Effector memory CD4-positive, alpha-beta T cell (primary cell): Measurements from ENCODE around the gene ZNF106.

Experiments used
- DNase-seq, 3 donors: peaks; one replicate each; pipeline ENCODE4 v3.0.0-alpha.2; 2020
- H3K27ac ChIP-seq: 2 replicates; pipeline ENCODE4 v1.7.0; 2013; ENCODE audit warnings: mild to moderate bottlenecking, low read length, moderate library complexity; ENCODE audit not compliant: insufficient read depth, poor library complexity, severe bottlenecking
- H3K27me3 ChIP-seq: replicated peaks from 2 replicates; pipeline ENCODE4 v1.7.0; 2013; ENCODE audit warnings: mild to moderate bottlenecking, low read length; ENCODE audit not compliant: insufficient read depth, control insufficient read depth, poor library complexity, severe bottlenecking
- H3K36me3 ChIP-seq: 2 replicates; pipeline ENCODE4 v1.7.0; 2013; ENCODE audit warnings: mild to moderate bottlenecking, low read length, moderate library complexity; ENCODE audit not compliant: control insufficient read depth, insufficient read depth
- H3K4me1 ChIP-seq: 2 replicates; pipeline ENCODE4 v1.7.0; 2013; ENCODE audit warnings: low read length, mild to moderate bottlenecking; ENCODE audit not compliant: control insufficient read depth, insufficient read depth, poor library complexity, severe bottlenecking
- H3K4me3 ChIP-seq: 2 replicates; pipeline ENCODE4 v1.7.0; 2013; ENCODE audit warnings: low read length, low read depth, mild to moderate bottlenecking; ENCODE audit not compliant: insufficient read depth, poor library complexity, severe bottlenecking
- H3K9me3 ChIP-seq: 2 replicates; pipeline ENCODE4 v1.7.0; 2013; ENCODE audit warnings: mild to moderate bottlenecking, low read length, moderate library complexity; ENCODE audit not compliant: control insufficient read depth

ZNF106 gene

DNA sequence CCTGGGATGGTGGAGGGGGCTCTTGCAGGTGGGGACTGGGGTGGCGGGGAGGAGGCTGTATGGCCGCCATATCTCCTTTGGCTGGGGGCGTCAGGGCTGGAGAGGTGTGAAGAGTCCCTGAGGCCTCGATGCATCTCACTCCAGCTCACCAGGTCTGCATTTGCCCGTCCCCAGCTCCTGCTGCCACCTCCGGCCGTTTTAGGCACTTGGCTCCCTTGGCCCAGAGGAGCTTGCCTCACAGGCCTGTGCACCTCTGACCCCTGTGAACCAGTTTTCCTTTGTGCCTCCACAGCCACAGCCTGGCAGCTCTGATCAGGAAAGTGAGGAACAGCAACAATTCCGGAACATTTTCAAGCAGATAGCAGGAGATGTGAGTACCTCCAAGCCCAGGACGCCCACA, 81.9 kb downstream of the ZNF106 start:
- no peaks in the 10 kb centered on the region for H3K9me3 ChIP-seq
- no peak overlapping the region for H3K4me3 ChIP-seq
- DNase-seq: no peak
- H3K27ac ChIP-seq: no peak overlapping the region
- H3K36me3 ChIP-seq: peaks cover 5% of the 10 kb centered on the region
- H3K27me3 ChIP-seq: no peaks in the 10 kb centered on the region
- H3K4me1 ChIP-seq: no peaks in the 10 kb centered on the region

DNA sequence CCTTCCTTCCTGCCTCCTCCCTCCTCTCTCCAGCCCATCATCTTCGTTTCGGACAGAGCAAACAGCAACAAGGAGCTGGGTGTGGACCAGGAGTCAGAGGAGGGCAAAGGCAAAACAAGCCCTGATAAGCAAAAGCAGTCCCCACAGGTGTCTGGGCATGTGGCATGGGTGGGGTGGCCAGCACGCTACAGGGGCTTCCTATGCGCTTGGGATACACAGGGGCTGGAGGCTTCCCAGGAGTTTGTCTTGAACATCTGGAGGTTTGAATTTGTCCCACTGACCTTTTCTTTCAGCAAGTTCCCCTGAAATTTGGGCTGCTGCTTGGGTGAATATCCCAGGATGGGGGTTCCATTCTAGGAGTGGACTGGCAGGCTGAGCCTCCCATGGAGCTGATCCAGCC, 82.8 kb downstream of the ZNF106 start:
- Histone ChIP-seq H3K9me3 (no peaks in the 10 kb centered on the region), H3K4me3 (no peak overlapping the region), H3K27ac (no peak overlapping the region), H3K27me3 (no peaks in the 10 kb centered on the region), H3K4me1 (no peaks in the 10 kb centered on the region), H3K36me3 (peaks cover 5% of the 10 kb centered on the region)
- DNase-seq: no peak

DNA sequence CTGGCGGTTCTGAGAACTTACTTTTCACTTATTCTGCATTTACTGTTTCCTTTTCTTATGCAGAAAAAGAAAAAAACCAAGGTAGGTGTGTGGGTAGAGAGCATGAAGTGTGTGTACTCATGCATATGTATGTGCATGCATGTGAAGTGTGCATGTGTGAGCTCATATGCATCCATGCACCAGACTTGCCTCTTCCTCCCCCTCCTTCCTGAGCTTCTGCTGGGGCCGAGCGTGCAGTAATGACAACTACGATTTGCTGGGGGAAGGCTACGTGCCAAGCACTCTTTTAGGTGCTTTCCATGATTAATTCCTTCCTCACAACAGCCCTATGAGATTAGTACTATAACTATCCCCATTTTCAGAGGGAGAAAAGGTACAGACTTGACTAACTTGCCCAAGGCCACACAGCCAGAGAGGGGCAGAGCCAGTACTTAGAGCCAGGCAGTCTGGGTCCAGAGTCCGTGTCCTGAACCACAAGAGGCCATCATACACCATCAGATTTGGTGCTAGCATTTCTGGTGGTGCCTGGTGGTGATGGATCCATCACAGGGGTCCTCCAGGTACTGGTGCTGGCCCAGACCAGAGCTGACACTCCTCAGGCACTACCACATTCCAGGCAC, 85.0 kb downstream of the ZNF106 start:
- DNase-seq: no peak
- Histone ChIP-seq H3K27ac (no peak overlapping the region), H3K27me3 (no peaks in the 10 kb centered on the region), H3K36me3 (no peaks in the 10 kb centered on the region), H3K9me3 (no peaks in the 10 kb centered on the region), H3K4me1 (no peaks in the 10 kb centered on the region), H3K4me3 (no peak overlapping the region)

DNA sequence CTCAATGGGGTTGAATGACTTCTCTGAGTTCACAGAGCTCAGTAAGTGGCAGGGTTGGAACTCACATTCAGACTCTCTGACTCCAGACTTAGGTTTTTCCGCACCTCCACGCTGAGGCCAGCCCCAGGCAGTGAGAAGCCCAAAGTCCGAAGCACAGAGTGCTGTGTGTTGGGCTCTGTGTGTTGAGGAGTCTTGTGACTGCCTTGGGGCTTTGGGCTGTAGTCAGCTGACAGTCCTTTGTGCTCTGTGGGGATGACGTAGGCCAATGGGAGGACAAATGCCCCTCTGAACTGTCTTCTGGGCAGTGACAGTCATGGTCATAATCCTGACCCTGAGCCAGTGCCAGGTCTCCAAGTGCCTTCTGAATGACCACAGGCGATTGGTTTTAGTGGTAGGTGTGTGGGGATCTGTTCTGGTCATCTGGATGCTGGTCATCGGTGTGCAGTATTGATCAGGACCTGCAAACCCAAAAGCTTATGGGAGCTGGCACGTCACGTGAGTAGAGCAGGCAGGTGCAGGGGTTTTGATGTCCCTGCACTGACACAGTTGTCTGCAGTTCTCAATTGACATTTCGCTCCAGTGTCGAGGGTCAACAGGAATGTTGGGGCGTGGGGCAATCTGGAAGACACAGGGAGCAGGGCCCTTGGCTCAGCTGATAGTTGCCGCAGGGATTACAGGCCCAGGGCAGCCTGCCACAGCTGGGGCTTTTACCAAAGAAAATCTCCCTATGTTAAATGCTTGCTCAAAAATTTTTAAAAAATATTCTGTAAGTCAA, 86.3 kb downstream of the ZNF106 start:
- DNase-seq: no peak

DNA sequence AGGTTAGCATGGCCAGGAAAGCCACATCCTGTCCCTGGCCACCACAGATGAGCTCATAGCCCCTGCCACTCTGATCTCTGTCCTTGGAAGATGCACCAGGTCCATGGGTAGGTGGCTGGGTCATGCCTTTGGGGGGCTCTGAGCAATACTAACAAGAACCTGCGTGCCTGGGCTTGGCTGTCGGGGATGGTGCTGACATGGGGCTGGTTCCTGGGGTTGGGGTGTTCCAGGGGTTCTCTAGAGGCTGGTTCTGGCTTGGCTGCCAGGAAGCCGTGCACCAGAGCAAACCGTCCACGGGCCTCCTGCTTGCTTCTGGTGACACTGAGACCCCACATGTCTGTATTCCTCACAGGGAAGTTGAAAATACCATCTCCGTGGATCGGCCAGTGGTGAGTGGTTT, 87.6 kb downstream of the ZNF106 start:
- Histone ChIP-seq H3K27me3 (no peaks in the 10 kb centered on the region), H3K27ac (no peak overlapping the region), H3K4me1 (no peaks in the 10 kb centered on the region), H3K4me3 (no peak overlapping the region), H3K9me3 (no peaks in the 10 kb centered on the region), H3K36me3 (peaks cover 7% of the 10 kb centered on the region)
- DNase-seq: no peak

More for the DNA sequence above, 86.3 kb downstream of the ZNF106 start:
- Histone ChIP-seq H3K27ac (no peak overlapping the region), H3K36me3 (peaks cover 5% of the 10 kb centered on the region), H3K4me1 (no peaks in the 10 kb centered on the region), H3K9me3 (no peaks in the 10 kb centered on the region), H3K27me3 (no peaks in the 10 kb centered on the region), H3K4me3 (no peak overlapping the region)

DNA sequence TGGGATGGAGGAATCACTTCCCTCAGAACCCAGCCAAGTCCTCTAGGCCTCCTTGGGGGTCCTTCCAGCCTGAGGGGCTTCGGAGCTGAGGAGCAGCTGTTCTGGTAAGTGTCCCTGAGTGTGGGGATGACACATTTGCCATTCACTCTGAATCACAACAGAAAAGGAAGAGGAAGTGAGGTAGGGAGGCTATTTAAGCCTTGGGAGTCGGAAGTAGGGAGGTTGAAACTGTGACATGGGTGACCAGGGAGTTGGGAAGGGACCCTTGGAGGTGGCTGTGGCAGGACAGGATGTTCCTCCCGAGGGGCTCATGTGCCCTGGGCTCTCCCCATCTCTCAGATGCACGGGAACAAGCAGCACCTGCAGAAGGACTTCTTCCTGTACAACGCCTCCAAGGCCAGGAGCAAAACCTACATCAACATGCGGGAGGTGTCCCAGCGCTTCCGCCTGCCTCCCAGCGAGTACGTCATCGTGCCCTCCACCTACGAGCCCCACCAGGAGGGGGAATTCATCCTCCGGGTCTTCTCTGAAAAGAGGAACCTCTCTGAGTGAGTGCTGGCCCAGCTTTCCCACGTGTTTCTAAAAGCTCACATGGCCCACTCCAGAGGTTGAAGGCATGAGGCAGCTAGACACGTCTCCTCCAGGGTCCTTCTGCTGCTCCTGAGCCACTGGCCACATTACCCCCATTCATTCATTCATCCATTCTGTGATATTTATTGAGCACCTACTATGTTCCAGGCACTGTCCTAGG, 88.3 kb downstream of the ZNF106 start:
- Histone ChIP-seq H3K4me1 (no peaks in the 10 kb centered on the region), H3K9me3 (no peaks in the 10 kb centered on the region), H3K27me3 (no peaks in the 10 kb centered on the region), H3K27ac (no peak overlapping the region), H3K4me3 (no peak overlapping the region), H3K36me3 (peaks cover 7% of the 10 kb centered on the region)
- DNase-seq: no peak

DNA sequence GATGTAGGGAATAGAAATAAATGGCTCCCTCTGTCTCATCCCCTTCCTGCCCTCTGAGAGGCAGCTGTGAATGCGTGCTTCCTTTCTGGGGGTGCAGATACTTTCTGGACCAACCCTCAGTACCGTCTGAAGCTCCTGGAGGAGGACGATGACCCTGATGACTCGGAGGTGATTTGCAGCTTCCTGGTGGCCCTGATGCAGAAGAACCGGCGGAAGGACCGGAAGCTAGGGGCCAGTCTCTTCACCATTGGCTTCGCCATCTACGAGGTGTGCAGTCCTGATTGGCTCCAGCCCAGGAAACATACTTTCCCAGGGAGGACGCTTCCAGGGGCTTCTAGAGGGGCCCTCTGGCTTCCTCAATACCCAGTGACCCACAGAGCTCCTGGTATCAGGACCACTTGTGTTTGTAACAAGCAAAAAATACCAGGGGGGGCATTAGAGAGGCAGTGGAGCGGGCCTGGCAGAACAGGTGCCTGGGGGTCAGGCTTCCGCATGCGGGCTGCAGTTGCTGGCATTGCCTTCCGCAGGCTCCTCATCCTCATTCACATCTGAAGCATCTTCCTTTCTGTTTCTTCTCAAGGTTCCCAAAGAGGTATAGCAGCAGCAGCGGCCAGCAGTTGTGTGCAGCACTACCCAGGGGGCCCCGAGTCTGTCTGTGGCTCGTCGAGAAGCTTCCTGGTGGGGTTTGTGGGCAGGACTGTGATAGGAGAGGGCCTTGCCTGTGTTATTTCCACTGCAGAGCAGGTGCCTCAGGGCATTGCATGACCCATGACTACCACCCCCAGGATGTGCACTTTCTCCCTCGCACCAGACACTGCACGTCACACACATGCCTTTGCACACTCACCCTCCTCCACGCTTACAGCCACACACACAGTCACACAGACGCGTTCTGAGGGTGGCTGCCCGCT, 89.1 kb downstream of the ZNF106 start:
- peaks cover 7% of the 10 kb centered on the region for H3K36me3 ChIP-seq
- no peaks in the 10 kb centered on the region for H3K27me3 ChIP-seq
- H3K27ac ChIP-seq: no peak overlapping the region
- H3K4me3 ChIP-seq: no peak overlapping the region
- DNase-seq: no peak
- no peaks in the 10 kb centered on the region for H3K9me3 ChIP-seq
- H3K4me1 ChIP-seq: no peaks in the 10 kb centered on the region

DNA sequence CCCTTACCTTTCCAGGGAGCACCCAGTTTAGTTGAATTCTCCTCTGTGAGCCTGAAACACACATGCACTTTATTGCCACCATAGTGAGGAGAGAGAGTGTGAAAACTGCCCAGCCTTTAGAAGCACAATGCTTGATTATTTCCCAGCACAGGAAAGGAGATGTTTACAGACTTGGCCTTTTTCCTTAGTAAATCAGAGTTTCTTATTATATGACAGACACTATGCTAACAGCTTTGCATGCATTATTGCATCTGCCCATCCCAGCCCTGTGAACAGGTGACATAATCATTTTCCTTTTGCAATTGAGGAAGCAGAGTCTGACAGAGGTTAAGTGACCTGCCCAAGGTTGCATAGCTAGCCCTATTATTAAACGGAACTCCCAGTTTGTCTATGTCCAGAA, 95.1 kb downstream of the ZNF106 start:
- H3K9me3 ChIP-seq: no peaks in the 10 kb centered on the region
- peaks cover 7% of the 10 kb centered on the region for H3K36me3 ChIP-seq
- no peaks in the 10 kb centered on the region for H3K4me1 ChIP-seq
- H3K4me3 ChIP-seq: no peak overlapping the region
- no peaks in the 10 kb centered on the region for H3K27me3 ChIP-seq
- H3K27ac ChIP-seq: no peak overlapping the region
- no peak for DNase-seq

DNA sequence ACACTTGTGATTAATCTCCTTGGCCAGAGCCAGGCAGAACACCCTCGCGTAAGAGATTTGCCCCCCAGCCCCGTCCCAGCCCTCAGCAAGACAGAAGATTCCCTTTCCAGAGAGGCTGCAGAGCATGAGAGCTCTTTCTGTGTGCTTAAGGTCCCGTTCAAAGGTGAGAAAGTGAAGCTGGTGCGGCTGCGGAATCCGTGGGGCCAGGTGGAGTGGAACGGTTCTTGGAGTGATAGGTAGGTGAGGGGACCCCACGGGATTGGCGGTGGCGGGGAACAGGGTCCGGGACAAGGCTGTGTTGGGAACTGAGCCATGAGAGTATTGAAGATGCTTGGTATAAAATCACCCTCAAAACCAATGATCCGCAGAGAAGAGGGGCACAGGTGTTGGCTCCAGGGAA, 96.8 kb downstream of the ZNF106 start:
- Histone ChIP-seq H3K27ac (no peak overlapping the region), H3K36me3 (no peaks in the 10 kb centered on the region), H3K4me1 (no peaks in the 10 kb centered on the region), H3K9me3 (no peaks in the 10 kb centered on the region), H3K27me3 (no peaks in the 10 kb centered on the region), H3K4me3 (no peak overlapping the region)
- DNase-seq: no peak
